Measurements from ENCODE around the gene GNG2.

DNA sequence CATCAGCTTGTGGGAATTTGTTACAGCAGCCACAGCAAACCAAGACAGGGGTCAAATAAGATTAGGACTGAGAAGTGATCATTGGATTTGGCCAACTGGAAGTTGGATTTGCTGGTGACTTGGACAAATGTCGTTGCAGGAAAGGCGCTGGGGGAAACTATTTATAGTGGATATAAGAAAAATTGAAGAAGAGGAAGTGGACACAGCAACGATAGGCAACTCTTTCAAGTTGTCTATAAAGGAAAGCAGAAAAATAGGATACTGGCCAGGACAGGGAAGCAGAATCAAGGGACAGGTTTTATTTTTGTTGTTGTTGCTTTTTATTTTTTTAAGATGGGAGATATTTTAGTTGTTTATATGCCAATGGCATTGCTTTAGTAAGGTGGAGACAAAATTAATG is 72.8 kb downstream of the GNG2 start:
- TF ChIP-seq POLR2A (IDR thresholded peaks at IDR 0.05), result no peak
- TF ChIP-seq, protein P1, sequence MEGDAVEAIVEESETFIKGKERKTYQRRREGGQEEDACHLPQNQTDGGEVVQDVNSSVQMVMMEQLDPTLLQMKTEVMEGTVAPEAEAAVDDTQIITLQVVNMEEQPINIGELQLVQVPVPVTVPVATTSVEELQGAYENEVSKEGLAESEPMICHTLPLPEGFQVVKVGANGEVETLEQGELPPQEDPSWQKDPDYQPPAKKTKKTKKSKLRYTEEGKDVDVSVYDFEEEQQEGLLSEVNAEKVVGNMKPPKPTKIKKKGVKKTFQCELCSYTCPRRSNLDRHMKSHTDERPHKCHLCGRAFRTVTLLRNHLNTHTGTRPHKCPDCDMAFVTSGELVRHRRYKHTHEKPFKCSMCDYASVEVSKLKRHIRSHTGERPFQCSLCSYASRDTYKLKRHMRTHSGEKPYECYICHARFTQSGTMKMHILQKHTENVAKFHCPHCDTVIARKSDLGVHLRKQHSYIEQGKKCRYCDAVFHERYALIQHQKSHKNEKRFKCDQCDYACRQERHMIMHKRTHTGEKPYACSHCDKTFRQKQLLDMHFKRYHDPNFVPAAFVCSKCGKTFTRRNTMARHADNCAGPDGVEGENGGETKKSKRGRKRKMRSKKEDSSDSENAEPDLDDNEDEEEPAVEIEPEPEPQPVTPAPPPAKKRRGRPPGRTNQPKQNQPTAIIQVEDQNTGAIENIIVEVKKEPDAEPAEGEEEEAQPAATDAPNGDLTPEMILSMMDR (IDR thresholded peaks at IDR 0.05), result no peak
